AG09319 (cell line): Measurements from ENCODE around the gene PDE4D.
"Not testable (repeated sequence)": the region's sequence is repeated elsewhere in the genome, so short reads cannot be mapped to it uniquely, and the experiment has no call there.

Experiments used
- DNase-seq: peaks from one replicate; pipeline ENCODE4 v3.0.0-alpha.2; 2010; ENCODE audit warnings: low read depth; ENCODE audit errors: extremely low read depth
- TF ChIP-seq, protein P1 (sequence below): IDR thresholded peaks from 2 replicates; pipeline ENCODE4 v1.5.1; 2011; ENCODE audit warnings: low read depth, mild to moderate bottlenecking, inconsistent platforms, low read length, moderate library complexity

Gene PDE4D

DNA sequence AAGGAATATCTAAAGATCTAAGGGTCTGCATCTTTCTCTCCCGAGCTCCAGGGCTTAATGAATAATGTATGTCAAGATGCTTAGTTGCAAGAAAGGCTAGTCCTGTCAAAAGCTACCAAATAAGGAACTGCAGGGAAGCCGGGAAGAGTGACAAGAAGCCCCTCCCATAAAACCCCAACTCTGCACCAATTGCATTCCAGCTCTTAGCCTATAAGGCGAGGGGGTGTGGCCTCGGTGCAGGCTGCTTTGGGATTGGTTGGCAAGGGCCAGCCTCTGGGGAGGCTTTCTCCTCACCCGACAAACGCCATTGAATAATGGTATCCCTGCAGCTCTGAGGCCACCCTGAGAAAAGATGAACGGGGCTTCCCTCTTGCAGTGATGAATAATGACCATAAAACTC is 893.7 kb downstream of the PDE4D start:
- TF ChIP-seq, protein P1, sequence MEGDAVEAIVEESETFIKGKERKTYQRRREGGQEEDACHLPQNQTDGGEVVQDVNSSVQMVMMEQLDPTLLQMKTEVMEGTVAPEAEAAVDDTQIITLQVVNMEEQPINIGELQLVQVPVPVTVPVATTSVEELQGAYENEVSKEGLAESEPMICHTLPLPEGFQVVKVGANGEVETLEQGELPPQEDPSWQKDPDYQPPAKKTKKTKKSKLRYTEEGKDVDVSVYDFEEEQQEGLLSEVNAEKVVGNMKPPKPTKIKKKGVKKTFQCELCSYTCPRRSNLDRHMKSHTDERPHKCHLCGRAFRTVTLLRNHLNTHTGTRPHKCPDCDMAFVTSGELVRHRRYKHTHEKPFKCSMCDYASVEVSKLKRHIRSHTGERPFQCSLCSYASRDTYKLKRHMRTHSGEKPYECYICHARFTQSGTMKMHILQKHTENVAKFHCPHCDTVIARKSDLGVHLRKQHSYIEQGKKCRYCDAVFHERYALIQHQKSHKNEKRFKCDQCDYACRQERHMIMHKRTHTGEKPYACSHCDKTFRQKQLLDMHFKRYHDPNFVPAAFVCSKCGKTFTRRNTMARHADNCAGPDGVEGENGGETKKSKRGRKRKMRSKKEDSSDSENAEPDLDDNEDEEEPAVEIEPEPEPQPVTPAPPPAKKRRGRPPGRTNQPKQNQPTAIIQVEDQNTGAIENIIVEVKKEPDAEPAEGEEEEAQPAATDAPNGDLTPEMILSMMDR = no peak
- DNase-seq = no peak

DNA sequence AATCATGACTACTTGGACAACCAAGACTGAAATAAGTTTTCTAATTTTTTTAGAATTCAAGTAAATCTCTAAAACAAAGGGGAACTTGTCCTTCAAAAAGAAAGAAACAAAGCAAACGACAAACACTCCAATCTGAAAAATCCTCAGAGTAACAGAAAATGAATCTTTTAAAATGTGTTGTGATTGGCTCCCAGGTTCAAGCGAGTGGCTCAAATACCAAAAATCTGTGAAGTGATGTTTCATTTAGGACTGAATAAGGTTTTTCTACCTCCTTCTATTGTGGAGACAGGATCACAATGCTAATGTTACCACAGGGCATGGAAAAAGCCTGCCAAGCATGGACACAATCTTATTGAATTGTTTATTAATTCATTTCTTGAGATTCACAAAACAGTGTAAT is 895.0 kb downstream of the PDE4D start:
- no peak for DNase-seq
- TF ChIP-seq, protein P1 = no peak

DNA sequence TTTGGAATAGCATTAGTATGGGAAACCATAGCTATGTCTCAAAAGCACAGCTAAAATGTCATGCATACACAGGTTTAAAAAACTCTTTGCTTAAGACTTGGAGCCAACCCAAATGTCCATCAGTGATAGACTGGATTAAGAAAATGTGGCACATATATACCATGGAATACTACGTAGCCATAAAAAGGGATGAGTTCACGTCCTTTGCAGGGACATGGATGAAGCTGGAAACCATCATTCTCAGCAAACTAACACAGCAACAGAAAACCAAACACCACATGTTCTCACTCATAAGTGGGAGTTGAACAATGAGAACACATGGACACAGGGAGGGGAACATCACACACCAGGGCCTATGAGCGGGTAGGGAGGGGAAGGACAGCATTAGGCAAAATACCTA is 897.7 kb downstream of the PDE4D start:
- not testable (repeated sequence) for DNase-seq

DNA sequence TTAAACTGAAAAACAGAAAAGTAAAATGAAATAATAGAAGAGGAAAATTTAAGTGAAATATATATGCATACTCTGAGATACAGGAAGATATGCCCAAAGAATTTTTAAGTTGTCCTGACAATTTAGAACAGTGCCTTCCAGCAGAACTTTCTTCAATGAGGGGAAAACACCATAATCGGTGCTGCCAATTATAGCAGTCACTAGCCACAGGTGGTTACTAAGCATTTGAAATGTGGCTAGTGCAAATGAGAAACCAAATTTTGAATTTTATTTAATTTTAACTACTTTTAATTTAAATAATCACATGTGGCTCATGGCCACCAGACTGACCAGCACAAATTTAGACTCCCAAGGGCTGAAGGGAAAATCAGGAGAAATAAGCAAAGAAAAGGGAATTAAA is 900.1 kb downstream of the PDE4D start:
- DNase-seq = no peak
- TF ChIP-seq, protein P1 = no peak

DNA sequence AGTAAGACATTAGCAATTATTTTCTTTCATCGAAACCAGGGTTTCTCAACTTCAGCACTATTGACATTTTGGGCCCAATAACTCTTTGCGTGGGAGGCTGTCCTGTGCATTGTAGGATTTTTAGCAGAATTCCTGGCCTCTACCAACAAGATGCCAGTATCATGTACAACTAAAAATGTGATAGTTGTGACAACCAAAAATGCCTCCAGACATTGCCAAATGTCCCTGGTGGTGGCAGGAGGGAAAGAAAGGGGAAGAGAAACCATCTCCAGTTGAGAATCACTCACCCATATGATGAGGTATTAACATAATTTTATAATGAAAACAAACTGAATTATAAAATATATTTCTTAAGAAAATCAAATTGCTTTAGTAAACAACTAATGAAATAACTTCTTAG is 904.6 kb downstream of the PDE4D start:
- TF ChIP-seq, protein P1 = no peak
- no peak for DNase-seq

DNA sequence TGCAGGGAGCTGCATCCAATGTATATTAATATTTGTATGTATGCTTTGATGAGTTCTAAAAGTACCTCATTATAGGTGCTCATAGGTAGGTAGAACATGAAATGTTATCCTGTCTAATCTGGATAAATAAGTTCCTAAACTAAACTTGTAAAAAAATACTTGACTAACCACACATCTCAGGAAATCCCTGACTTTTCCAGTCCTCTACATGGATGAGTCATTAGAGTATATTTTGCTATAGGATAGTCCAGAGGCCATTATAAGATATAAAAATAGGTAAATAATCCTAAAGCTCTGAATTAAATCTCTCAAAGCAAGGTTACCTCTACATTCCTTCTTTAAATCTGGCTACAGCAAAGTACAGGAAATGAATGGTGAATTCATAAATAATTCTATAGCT is 906.3 kb downstream of the PDE4D start:
- no peak for DNase-seq

DNA sequence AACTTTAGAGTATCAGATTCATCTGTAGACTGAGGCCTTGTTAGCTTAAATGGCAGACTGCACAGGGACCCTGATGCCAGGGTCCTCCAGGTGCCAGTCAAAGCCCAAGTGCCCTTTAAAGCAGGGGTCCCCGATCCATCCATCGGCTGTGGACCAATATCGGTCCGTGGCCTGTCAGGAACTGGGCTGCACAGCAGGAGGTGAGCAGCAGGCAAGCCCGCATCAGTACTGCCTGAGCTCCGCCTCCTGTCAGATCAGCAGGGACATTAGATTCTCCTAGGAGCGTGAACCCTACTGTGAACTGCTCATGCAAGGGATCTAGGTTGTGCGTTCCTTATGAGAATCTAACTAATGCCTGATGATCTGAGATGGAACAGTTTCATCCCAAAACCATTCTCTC is 907.2 kb downstream of the PDE4D start:
- TF ChIP-seq, protein P1 = no peak
- no peak for DNase-seq

More for the DNA sequence above, 906.3 kb downstream of the PDE4D start:
- TF ChIP-seq, protein P1 = no peak

DNA sequence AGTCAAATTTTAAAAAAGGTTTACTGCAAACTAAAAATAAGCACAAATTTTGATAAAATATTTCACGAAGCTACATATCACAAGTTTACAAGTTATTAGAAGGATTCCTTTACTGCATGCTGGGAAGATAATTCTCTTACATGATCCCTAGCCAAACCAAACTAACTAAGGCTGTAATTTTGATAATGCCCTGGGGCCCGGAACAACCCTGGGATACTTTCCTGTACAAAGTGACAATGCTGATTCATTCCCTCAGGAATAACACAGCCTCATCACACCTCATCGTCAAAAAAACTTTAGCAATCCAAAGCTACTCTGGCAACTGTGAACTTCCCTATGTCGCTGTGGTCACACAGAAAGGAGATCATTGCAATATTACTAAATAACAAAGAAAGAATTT is 907.8 kb downstream of the PDE4D start:
- no peak for DNase-seq
- TF ChIP-seq, protein P1 = no peak
